C1 segment of cervical spinal cord (tissue), 14 donors: ENCODE results near the gene TRIM37.
A peak's percentile ranks its signal among the peaks of the same experiment; 100 is the strongest.
"Not testable (repeated sequence)": the region's sequence is repeated elsewhere in the genome, so short reads cannot be mapped to it uniquely, and the experiment has no call there.

Experiments
- DNase-seq, 14 donors: peaks; one replicate each; lab custom pipeline; 2025; lab: John Stamatoyannopoulos, UW

Gene TRIM37

GRCh38 chr17:59106463-59107305, at the start of gene TRIM37:
Gene TRIM37, minus strand, starts transcription at chr17:59106880. Its CDS starts 419 bp downstream, at chr17:59106461.
- peak; percentile 59 to 97 (median 94) for DNase-seq

GRCh38 chr17:59155439-59156177, 48.9 kb upstream of the TRIM37 start, which contains the start of gene PRR11:
Gene PRR11, plus strand, starts transcription at chr17:59155746. Its CDS starts 14,007 bp downstream, at chr17:59169753.
- peak in 7 of 14 donors; percentile 98 to 100 (median 100) for DNase-seq

GRCh38 chr17:59154721-59155438, 48.2 kb upstream of the TRIM37 start, which contains the start of gene SKA2:
Gene SKA2, minus strand, starts transcription at chr17:59155186. Its CDS starts 23 bp downstream, at chr17:59155163.
- peak in 13 of 14 donors; percentile 87 to 100 (median 98) for DNase-seq

GRCh38 chr17:59154292-59154720, 47.6 kb upstream of the TRIM37 start:
- peak in 4 of 14 donors; percentile 35 to 83 (median 58) for DNase-seq

- no peak for DNase-seq
These were observed 46.2 kb upstream of the TRIM37 start for GRCh38 chr17:59152925-59153324.

- DNase-seq = no peak
These were observed 44.9 kb upstream of the TRIM37 start for GRCh38 chr17:59151591-59151990.

GRCh38 chr17:59151006-59151405, 44.3 kb upstream of the TRIM37 start:
- DNase-seq = no peak

- DNase-seq = no peak
These were observed 43.3 kb upstream of the TRIM37 start for GRCh38 chr17:59149841-59150511.

GRCh38 chr17:59149051-59149450, 42.4 kb upstream of the TRIM37 start:
- no peak for DNase-seq

- no peak for DNase-seq
These were observed 39.0 kb upstream of the TRIM37 start for GRCh38 chr17:59145571-59146096.

GRCh38 chr17:59141860-59142259, 35.2 kb upstream of the TRIM37 start:
- DNase-seq = no peak

- no peak for DNase-seq
These were observed 33.3 kb upstream of the TRIM37 start for GRCh38 chr17:59139939-59140338.

GRCh38 chr17:59138339-59138738, 31.7 kb upstream of the TRIM37 start:
- DNase-seq = not testable (repeated sequence)

GRCh38 chr17:59131131-59131530, 24.5 kb upstream of the TRIM37 start:
- no peak for DNase-seq

- DNase-seq = no peak
These were observed 23.1 kb upstream of the TRIM37 start for GRCh38 chr17:59129814-59130213.

GRCh38 chr17:59126809-59127417, 20.2 kb upstream of the TRIM37 start:
- DNase-seq = no peak

- no peak for DNase-seq
These were observed 18.0 kb upstream of the TRIM37 start for GRCh38 chr17:59124665-59125064.

GRCh38 chr17:59121901-59122480, 15.3 kb upstream of the TRIM37 start:
- no peak for DNase-seq

- no peak for DNase-seq
These were observed 8.8 kb upstream of the TRIM37 start for GRCh38 chr17:59115474-59115873.

- DNase-seq = no peak
These were observed 4.9 kb upstream of the TRIM37 start for GRCh38 chr17:59111539-59111938.
